HG02973 (cell line): ENCODE data around the gene NTRK3.

Source experiments
- ATAC-seq: cut with Tn5 transposase; IDR thresholded peaks from one replicate; pipeline ENCODE4 v1.9.1; 2021; ENCODE audit warnings: moderate library complexity; ENCODE audit not compliant: unreplicated experiment

Gene NTRK3

DNA sequence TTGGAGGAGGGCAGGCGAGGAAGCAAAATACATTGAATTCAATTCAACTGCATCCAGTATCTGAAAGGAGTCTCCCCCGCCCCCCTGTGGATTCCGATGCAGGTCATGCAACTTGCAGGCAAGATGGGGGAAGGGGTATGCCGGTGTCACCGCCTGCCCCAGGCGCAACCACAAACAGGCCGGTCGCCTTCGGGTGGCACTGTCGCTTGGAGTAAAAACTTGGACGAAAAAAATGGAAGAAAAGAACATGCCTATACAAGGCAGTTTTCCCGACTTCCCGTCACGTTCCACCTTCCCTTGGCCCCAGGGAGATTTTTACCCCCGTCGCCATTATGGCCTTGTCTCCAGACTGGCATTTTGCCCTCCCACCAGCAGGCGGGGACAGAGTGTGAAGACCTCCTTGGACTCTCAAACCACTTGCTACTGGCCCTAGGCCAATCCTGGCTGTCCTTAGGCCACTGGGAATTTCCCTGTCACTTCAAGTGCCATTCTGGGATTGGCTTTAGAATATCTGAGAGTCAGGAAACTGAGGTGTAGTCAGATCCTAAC, 1.6 kb upstream of the NTRK3 start:
- ATAC-seq, result no peak

GRCh38 chr15:88257311-88258092, 963 bp upstream of the NTRK3 start:
- ATAC-seq, result no peak

DNA sequence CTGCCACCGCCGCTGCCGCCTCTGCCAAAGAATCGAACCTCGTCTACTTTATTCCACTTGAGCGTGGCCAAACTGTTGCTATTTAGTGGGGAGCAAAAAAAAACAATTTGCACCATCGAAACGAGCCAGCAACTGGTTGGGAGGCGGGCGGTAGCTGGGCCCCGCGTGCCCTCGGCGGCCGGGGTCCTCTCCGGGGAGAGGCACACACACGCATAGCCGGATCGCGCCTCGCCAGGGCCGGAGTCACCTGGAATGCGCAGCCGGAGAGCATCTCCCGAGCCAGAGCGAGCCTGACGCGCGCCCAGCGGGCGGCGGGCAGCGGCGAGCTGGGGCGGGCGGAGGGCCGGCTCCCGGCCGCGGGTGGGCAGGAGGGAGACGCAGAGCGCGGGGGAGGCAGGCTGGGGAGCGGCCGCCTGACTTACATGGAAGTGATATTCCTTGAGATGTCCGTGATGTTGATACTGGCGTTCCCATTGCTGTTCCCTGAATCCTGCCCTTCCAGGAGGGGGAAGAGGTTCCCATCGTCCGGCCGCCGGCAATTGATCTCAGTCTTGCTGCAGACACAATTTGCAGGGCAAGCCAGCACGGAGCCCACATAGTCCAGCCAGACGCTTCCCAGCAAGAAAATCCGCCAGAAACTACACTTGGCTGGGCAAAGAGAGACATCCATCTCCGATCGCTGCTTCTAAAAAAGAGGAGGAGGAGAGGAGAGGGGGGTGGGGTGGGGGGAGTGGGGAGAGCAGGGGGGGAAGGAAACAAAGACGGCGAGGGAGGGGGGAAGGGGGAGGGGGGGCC, 858 bp downstream of the NTRK3 start:
- ATAC-seq, result no peak

- no peak for ATAC-seq
These were observed 1.5 kb downstream of the NTRK3 start for GRCh38 chr15:88255087-88255483.

DNA sequence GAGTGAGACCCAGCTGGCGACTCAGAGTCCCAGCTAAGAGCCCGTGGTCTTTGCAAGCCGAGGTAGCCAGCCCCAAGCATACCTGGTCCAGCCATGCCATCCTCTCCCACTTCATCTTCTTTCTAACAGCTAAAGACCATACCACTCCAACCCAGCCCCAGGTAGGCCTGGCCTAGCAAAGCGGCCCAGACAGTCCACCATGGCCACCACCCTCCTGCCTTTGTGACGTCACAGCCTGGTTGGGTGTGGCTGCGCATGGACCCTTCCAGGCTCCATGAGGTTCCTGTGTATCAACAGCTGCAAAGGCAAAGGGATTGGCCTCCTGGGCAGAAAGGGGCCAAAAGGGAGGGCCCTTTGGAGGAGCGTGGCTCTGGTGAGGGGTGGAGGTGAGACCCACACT, 4.1 kb downstream of the NTRK3 start:
- ATAC-seq, result no peak

- ATAC-seq, result no peak
These were observed 5.7 kb downstream of the NTRK3 start for GRCh38 chr15:88250826-88251225.

DNA sequence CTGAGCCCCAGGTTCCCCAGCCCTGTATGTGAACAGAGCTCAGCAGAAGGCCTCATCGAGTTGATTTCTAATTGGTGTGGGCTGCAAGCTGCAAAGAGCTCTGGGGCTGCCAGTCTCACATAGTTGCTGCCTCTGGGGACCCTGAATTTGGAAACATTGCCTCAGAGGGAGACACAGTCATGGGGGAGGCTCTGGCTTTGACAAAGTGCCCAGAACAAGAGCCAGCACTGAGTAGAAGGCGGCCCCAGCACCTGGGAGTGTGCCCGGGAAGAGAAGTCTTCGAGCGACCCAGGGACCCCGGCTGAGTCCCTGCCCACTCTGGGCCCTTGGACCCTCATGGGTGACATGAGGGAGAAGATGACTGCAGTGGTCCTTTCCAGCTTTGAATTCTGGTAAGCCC, 7.3 kb downstream of the NTRK3 start:
- no peak for ATAC-seq

DNA sequence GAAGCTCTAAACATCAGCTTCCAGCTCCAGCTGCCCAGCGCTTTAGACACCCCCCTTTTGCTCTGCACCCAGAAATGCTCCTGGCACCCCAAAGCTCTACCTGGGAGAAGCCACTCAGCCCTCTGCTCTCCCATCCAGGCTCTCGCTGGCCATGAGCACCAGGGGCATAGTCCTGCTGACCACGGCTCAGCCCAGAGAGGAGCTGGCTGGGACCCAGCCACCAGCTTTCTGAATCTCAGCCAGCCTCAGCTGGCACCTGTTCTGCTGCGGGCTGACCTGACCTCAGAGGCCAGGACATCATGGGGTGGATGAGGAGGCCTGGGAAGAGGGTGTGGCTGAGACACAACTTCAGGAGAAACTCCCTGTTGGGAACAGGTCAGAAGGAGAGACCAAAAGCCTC, 8.6 kb downstream of the NTRK3 start:
- ATAC-seq, result no peak

GRCh38 chr15:88246666-88247446, 9.7 kb downstream of the NTRK3 start:
- peak; percentile 80 for ATAC-seq

- no peak for ATAC-seq
These were observed 10.5 kb downstream of the NTRK3 start for GRCh38 chr15:88246081-88246480.

- ATAC-seq, result peak; percentile 65
These were observed 12.4 kb downstream of the NTRK3 start for GRCh38 chr15:88243895-88244787.

GRCh38 chr15:88242586-88243555, 13.7 kb downstream of the NTRK3 start:
- ATAC-seq, result no peak

GRCh38 chr15:88241461-88241860, 15.1 kb downstream of the NTRK3 start:
- no peak for ATAC-seq

DNA sequence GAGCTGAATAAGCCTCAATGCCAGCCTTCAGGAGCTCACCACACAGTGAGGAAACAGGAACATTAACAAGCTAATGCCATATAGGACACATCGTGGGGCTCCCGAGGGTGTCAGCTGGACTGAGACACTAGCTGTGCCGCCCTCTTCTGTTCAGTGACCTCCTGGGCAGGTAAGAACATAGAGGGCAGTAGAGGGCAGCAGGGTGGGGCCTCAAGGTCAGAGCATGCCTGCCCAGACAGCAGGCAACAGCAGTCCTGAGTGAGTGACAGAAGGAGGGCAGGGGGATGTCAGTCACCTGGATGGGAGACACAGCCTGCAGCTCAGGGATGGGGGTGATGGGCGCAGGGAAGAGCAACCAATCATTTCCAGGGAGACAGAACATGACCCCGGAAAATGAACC, 15.5 kb downstream of the NTRK3 start:
- no peak for ATAC-seq

DNA sequence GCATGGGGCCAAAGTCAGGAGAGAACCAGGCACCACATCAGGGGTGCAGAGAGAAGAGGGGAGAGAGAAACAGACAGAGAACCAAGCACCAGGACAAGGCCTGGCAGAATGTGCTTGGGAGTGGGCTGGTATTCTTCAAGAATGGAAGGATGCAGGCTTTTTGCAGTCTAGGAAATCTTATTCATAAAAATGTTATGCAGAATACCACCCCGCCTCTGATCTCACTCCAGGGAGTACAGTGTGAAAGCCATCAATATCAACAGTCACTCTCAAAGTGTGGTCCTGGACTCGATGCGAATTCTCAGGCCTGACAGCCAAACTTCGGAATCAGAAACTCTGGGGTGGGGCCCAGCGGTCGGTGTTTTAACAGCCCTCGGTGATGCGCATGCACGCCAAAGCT, 16.9 kb downstream of the NTRK3 start:
- ATAC-seq, result no peak

DNA sequence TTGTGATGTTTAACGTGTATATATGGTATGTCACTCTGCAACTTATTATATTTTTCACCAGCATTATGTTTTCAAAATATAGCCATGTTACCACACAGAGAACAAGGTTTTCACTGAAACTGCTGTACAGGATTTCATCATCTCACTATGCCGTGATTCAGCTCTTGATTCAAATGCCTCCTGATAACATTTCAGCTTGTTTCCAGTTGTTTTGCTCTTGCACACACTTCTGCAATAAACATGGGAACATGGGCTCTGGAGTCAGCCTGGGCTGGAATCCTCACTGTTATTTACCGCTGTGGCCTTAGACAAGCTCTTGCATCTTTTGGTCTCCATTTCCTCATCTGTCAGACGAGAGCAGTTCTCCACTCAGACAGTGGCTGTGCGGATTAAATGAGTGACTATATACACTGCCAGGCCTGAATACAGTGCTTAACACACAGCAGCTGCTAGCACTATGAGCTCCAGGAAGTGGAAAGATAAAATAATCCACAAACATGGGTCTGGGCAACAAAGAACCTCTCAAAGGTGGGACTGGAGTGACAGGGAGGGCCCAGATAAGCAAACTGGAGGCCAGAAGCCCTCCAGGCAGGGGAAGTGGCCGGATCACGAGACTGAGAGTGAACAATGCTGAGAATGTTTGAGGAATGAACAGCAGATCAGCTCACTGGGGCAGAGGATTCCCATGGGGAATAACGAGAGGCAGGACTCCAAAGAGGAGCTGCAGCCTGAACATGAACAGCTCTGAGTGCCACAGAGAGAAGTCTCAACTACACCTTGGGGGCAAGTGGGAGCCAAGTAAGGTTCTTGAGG, 17.7 kb downstream of the NTRK3 start:
- no peak for ATAC-seq

GRCh38 chr15:88234711-88235110, 21.8 kb downstream of the NTRK3 start:
- ATAC-seq, result no peak

DNA sequence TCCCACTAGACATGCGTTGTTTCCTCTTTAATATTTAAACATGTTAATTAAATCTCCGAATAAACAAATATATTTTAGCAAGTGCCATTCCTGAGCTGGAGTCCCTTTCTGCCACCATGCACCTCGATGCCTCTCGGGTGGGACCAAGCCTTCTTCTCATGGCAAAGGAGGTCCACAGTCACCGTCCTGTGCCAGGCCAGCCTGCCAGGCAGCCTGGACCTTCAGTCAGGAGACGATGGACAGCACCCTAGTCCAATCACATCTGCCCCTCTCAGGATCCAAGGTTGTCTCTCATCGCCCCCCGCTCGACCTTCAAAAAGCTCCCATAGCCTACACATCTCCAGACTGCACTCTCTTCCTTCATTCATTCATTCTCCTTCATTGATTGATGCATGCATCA, 22.6 kb downstream of the NTRK3 start:
- no peak for ATAC-seq
